Activated naive CD4-positive, alpha-beta T cell treated with Interleukin-2 at 50 U/mL for 16 hours (primary cell): ENCODE results near the gene CASP4.
"Not testable (repeated sequence)": the region's sequence is repeated elsewhere in the genome, so short reads cannot be mapped to it uniquely, and the experiment has no call there.

Experiments used
- DNase-seq: peaks from one replicate; pipeline ENCODE4 v3.0.0-alpha.2; 2020

The CASP4 gene

DNA sequence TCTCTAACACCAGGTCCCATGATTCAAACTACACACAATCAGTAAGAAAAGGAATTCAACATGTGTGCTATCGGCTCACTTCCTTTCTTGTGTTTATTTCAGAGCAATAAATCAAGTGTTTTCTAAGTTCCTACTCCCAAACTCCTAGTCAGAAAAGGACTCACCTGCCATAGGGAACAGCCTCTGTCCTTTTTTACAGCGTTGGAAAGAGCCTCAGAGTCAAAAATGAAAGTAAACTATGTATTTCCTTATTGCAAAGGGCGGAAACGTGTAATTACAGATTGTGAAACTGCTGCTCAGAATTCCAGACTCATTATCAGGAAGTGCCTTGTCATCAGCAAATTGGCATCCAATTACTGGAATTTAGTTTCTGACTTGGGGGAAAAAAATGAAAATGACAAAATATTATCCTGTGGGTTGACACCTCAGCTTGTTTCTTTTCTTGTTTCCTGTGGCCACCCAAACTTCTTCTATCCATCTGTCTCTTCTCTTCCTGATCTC lies at the start of gene CASP4:
Gene CASP4 (minus strand): TSS at position 220 of the 501 bp plus-strand sequence. CDS start 49 bp downstream, at position 171.
- no peak for DNase-seq

DNA sequence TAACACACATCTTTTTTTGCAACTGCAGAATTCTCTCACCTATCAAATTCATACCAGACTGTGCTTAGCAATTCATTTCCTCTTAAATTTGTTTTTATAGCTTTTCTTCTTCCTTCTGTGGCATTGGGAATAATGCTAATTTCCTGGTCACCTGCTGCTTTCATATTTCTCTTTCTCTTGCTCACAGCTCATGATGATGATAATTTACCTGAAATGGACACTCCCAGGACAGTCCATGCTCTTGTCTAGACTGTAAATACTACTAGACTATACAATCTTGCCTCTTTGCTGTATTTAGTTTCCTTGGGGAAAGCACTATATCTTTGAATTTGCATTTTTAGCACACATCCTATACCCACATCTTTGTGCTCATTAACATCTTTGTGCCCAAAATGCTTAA lies 39.1 kb upstream of the CASP4 start:
- no peak for DNase-seq

DNA sequence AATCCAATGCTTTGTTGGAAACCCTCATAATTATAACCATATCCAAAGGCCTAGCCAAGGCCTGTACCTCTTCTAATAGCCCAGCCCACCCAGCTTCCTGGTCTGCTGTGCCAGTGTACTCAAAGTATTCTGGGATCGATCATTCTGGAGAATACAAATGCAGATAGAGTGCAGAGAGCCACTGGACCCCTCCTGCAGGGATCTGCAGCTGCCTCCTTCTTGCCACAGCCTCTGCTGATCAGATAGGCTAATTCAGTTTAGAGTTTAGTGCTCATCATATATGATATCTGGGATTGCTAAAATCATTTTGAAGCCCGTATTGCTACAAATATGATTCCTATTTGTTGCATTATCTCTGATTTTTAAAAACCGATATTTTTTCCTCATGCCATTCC lies 37.1 kb upstream of the CASP4 start:
- no peak for DNase-seq

DNA sequence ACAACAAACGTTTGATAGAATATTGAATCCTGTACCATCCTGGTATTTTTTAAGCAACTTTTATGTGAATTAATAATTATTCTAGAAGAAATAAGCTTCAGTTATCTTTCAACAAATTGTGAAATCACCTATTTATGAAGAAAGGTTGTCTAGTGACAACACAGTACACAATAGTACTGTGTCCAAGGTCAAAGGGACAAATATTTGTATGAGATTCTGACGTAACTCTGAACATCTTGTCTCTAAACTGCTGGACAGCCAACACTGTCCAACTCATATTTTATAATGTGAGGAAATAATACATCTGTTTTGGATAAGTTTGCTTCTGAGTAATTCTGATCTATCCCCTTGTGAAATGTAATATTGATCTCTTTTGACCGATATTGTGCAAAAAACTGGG lies 35.6 kb upstream of the CASP4 start:
- DNase-seq: no peak

DNA sequence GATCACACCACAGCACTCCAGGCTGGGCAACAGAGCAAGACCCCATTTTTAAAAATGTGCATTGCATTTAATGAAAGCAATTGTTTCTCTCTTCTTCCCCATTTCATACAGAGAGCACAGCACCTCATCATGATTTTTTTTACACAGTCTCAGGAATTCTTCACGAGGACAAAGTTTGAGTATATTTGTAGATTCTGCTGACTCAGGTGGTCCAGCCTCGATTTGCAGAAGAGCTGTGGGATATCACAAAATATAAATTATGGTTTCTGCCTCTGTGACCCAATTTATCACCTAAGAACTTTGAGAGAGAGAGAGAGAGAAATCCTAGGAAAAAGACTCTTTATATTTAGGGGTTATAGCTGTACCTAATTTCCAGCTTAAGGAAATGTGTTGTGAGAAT lies 34.8 kb upstream of the CASP4 start:
- no peak for DNase-seq

DNA sequence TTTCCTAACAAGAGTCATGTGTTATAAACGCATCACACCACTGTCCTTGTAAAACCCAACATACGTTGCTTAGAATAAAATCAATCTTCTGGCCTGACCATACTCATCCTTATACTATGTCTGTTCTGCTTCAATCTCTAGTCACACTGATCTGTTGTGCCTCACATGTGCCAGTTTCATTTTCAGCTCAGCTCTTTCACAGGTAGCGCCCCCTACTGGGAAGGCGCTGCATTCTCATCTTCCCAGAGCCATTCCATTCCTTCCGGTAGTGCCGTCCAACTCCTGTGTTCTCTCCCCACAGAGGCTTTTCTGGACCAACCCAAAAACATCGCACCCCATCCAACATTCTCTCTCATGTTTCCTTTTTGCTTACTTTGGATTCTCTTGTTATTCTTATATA lies 32.4 kb upstream of the CASP4 start:
- DNase-seq: peak; percentile 57

DNA sequence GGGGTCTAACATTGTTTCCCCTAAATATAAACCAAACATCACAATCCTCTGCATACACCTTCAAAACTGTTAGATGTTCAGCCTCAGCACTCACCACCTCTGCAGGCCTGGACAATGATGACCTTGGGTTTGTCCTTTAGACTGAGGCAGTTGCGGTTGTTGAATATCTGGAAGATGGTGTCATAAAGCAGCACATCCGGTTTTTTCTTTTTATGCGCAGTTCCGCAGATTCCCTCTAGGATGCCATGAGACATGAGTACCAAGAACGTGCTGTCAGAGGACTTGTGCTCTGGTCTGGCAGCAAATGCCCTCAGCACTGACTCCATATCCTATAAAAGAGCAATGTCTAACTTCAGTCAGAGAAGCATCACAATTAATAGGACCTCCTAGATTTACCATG lies 31.8 kb upstream of the CASP4 start:
- no peak for DNase-seq

DNA sequence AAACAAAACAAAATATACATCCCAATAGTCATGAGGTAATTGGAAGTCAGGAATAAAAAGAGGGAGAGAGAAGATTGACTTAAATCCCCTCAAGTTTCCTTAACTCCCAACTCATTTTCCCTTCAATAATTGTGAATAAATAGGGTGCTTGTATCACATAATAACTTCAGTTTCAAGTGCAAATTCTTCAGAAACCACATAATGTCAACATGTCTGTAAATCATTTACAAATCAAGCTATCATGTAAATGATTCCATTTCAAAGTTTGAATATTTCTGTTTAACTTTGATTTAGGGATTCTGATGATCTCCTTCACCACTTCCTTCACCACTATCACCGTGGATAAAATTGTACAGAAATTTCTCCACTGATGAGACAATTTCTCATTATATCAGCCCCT lies 31.3 kb upstream of the CASP4 start:
- DNase-seq: no peak

DNA sequence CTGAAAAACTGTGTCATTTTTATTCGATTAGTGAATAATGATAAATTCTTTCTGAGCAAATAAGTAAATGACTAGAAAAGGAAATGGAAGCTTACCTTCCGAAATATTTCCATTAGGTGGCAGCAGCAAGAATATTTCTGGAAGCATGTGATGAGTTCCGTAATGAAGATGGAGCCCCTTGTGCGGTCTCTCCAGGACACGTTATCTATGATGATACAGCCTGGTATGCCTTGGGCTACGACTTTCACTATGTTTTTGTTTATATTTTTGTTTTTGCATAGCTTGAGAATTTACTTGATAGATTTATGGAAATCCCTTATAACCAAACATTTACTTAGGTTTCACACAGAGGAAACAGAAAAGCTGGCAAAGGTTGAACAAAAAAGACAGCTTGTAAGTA lies 28.9 kb upstream of the CASP4 start:
- DNase-seq: no peak

DNA sequence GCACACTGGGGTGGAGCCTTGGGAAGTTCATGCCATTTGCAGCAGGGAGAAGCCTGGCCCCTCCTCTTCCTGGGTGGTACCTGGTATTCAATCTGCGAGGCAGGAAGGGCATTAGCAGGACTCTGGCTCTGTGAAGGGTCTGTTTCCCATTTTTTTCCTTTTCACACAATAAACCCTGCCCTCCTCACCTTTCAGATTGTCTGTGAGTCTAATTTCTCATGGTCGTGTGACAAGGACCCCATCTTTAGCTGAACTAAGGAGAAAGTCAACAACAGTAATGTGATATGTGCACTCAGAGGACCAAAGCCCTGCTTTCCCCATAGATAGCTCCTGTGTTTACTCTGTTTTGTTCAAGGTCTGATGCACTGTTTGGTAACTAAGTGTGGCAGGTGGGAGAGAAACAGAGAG lies 26.6 kb upstream of the CASP4 start:
- no peak for DNase-seq

DNA sequence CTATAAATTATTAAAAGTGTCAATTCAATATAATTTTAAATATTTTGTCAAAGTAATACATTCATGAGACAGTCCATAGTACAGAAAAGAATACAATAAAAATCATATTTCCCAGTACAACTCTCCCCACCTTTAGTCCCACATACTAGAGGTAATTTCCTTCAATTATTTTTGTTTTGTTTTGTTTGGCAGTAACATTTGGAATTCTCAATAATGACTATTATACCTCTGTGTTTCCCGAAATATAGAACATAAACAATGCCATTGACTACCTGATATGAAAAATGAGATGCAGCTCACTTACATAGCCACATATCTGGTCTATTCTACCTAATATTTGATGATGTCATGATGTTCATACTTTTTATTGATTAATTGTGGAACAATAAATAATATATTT lies 24.4 kb upstream of the CASP4 start:
- no peak for DNase-seq

DNA sequence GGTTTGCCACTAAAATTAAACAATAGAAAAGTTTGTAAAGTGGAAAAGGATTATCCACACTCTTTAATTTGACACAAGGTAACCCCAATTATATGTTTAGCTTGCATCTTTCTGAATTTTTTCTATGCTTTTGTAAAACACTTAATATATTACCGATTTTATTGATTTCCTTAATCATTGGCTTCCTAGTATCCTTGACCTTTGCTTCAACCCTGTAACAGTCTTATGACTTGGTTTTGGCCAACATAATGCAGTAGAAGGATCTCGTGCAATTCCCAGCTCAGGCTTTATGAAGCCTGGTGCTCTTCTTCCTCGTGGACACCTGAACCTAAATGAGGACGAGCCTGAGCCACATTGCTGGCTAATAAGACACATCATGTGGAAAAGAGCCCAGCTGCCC lies 23.6 kb upstream of the CASP4 start:
- no peak for DNase-seq

DNA sequence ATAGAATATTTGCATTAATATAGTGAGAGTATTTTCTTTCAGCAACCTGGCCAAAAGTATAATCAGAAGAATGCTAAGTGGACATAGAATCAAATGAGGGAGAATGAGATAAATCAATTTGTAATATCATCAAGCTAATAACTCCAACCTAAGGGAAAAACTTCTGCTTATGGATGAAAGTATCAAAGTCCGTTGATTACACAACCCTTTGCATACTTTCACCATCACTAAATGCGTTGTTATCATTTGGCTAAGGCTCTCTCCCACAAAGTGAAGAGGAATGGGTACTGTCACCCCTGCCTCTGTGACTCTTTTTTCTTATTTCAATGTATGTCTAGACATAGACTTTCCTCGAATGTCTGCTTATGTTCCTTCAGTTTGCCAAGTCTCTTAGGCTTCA lies 16.4 kb upstream of the CASP4 start:
- no peak for DNase-seq

DNA sequence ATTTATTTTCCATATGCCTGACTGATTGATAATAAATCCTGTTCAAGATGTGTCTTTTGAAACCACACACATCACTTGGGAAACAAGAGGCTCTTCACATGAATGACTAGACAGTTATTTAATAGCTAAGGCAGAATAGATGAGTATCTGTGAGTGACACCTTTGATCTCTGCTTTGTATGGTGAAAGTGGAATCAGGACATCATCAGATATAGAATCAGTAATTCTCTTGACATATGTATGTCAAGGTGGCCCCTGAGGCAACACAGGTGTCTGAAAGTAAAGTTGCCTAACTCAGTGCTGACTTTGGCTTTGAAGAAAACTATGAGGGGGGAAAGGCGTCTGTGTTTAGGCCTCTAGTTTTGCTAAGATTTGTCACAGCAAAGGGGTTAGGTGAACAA lies 11.5 kb upstream of the CASP4 start:
- no peak for DNase-seq

DNA sequence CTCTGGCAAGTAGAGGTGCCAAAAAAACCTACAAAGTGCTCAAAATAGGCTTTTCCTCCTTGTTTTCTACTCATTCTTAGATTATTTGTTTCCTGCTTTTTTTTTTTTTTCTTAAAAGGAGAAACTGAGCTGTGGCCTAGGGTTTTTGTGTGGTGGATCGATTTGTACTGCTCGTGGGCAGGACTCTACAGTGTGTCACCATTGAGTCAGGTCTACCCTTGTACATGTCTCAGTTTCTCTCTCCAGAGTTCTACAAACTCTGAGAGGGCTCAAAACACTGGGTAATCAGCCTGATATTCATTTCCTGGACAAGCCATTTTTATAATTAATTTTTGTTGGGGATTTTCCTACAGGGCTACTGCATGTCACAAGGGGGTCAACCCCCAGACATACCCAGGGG lies 5.2 kb upstream of the CASP4 start:
- DNase-seq: no peak

DNA sequence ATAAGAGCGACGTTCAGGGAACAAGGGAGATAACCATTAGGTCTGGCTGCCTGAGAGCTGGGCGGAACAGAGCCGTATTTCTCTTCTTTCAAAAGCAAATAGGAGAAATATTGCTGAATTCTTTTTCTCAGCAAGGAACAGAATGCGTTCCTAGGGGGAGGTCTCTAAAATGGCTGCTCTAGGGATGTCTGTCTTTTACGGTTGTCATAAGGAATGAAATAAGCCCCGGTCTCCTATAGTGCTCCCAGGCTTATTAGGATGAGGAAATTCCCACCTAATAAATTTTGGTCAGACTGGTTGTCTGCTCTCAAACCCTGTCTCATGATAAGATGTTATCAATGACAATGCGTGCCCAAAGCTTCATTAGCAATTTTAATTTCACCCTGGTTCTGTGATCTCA lies 4.5 kb upstream of the CASP4 start:
- not testable (repeated sequence) for DNase-seq

DNA sequence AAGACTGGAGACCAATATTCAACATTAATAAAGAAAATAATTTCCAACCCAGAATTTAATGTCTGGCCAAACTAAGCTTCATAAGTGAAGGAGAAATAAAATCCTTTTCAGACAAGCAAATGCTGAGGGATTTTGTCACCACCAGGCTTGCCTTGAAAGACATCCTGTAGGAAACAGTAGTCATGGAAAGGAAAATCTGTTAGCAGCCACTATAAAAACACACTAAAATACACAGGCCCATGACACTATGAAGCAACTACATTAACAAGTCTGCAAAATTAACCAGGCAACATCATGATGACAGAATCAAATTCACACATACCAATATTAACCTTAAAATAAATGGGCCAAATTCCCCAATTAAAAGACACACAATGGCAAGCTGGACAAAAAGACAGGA lies 2.4 kb upstream of the CASP4 start:
- DNase-seq: no peak

DNA sequence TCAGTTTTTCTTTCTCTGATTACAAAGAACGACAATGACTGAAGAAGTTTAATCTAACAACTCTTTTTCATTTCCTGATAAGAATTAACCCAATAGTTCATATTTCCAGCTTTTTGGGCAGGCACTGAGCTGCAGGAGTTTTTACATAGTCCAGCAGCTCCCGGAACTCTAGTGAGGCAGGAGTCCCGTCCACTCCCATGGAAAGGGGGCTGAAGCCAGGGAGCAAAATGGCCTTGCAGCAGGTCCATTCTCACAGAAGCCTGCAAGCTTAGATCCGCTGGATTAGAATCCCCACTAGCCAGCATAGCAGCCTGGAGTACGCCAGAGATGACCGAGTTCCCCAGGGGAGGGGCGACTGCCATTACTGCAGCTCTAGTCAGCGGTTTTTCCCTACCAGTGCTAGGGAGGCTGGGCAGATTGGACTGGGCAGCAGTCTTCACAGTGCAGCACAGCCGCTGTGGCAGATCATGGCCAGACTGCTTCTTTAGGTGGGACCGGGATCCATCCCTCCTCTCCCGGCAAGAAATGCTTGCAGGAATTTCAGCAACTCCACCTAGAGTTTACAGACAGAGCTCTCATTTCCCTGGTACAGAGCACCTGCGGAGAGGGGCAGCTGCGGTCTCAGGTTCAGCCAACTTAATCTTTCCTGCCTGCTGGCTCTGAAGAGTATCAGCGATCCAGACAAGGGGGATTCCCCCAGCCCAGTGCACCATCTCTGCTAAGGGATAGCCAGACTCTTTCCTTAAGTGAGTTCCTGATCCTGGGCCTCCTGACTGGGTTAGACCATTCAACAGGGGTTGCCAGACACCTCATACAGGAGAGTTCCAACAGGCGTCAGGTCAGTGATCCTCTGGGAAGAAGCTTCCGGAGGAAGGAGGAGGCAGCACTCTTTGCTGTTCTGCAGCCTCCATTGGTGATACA lies 742 bp upstream of the CASP4 start:
- DNase-seq: no peak

DNA sequence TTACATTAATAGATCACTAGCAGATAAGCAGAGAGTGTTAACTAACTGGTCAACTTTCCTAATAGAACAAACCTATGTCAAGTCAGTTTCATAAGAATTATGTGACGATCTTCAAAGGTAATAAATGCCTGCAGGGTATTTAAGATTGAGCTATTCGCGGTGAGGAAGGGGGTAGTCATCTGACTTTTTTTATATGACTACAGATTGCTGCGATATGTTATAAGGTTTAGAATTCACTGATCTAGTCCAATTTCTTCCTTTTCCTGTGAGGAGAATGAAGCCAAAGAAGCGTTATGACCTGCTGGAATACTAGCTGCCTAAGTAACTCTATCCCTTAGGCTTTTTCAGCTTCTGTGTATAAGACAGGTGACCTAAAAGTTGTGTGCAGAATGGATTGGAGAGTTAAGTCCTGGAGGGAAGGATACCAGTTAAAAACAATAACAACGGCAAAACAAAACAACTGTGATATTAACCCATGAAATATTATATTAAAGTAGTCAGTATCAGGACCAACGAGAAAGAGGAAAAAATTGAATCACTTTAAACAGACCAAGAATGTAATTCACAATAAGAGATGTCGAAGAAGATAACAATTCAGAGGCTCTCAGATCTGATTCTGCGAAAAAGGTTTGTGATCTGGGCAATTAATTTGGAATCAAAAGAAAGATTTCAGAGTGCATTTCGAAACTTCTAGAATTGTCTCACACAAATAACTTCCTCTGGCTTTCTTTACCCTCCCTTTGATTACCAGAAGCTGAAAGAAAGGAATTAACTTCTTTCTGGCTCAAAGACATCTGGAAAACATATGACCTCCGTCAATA lies 630 bp downstream of the CASP4 start:
- no peak for DNase-seq

DNA sequence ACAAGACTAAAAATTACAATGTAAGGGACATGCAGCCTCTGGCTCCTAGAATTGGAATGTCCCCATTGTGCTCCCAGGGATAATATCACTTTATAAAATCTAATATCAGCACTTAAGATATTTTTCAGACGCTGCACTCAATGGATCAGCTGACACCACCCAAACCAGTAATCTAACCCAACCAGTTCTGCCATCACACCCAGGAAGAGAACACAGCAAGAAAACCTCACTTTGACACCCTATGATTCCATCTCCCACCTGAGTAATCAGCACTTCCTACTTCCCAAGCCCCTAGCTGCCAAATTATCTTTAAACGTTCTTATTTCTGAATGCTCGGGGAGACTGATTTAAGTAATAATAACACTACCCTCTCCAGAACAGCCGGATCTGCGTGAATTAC lies 2.6 kb downstream of the CASP4 start:
- DNase-seq: no peak

DNA sequence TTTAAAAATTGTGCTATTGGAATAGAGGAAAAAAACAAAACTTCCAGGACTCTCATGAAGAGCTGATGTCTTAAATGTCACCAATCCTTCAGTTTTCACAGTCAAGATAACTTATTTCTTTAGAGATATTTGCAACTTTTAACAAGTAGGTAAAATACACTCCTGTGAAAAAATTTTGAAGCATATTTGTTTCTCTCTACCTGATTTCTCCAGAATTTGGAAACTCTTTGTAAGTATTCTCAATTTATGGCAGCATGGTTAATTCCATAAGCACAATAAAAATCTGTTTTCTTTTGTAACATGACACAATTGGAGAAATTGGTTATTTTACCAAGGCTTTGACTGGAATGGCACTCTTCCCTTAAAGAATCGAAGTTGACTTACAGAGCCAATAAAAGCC lies 4.1 kb downstream of the CASP4 start:
- DNase-seq: no peak

DNA sequence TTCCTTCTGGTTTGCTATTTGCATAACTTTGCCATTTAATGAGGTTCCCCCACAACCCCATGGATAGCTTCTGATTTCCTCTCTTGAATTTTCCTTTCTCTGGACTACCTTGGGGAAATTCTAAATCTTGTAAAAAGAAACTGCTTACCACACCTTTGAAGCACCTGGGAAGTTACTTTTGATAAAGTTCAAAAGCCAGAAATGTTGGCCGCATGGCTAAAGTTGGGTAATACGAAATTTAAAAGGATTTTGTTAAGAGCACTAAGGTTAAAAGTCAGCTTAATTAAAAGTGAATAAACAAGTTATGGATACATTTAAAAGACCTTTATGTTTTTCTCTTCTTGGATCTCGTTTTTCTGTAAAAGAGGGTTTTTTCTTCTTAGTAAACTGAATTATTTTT lies 5.5 kb downstream of the CASP4 start:
- no peak for DNase-seq

DNA sequence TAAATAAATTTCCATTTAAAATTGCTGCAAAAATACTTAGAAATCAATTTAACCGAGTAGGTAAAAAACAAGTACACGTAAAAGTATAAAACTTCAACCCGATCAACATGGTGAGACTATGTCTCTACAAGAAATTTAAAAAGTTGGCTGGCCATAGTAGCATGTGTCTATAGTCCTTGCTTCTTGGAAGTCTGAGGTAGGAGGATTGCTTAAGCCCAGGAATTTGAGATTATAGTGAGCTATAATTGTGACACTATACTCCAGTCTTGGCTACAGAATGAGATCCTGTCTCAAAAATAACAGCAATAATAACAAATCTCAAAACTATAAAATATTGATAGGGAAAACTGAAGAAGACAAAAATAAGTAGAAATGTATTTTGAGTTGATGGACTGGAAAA lies 11.1 kb downstream of the CASP4 start:
- no peak for DNase-seq

DNA sequence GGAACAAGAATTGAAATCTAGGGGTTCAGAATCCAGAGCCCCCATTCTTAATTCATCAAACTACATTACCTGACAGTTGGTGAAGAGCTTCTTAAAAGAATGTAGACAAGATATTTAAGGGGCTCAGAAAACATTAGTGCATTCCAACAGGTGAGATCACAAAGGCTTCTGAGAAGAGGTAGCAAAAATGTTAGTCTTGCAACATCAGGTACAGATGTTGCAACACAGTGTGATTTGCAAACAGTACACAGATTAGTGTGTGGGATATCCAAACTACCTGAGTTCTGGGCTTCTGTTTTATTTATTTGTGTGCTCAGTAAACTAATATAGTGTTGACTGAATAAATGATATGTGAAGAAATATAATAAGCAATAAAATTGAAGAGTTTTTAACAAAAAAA lies 11.8 kb downstream of the CASP4 start:
- DNase-seq: no peak
